GM18508 (cell line): ENCODE results near the gene SLC30A5.
"Not testable (repeated sequence)": the region's sequence is repeated elsewhere in the genome, so short reads cannot be mapped to it uniquely, and the experiment has no call there.

Experiments used
- ATAC-seq: cut with Tn5 transposase; IDR thresholded peaks from one replicate; pipeline ENCODE4 v1.9.1; 2021; ENCODE audit warnings: moderate number of reproducible peaks; ENCODE audit not compliant: insufficient read depth, unreplicated experiment

SLC30A5 gene

DNA sequence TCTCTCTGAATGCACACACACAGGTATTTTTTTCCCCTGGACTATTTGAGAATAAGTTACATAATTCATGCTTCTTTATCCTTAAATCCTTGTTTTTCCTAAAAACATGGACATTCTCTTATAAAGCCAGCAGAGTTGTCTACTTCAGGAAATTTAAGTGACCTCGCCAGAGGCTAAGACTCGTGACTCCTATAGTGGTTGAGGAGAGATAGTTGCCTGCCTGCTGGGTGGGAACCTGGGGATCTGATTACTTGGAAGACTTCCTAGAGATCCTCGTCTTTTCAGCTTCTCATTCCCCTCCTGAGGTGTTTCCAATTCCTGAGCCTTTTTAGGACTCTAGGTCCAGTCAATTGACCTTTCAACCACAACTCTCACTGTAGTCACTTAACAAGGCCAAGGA, 5.5 kb downstream of the SLC30A5 start:
- no peak for ATAC-seq

DNA sequence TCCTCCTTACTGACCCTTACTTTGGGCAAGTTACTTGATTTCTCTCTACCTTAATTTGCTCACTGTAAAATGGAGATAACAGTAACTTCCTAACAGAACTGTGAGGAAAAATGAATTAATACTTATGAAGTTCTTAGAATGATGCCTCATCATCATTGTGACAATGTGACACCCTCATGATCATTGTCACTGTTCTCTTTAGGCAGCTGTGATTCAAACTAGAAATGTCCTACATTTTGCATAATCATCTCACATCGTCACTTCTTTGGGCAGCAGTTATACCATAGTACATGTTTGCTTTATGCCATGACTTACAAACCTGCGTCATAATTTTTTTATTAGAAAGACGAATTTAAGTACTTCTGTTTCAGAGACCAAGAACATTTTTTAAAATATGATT, 9.7 kb downstream of the SLC30A5 start:
- ATAC-seq, result no peak

DNA sequence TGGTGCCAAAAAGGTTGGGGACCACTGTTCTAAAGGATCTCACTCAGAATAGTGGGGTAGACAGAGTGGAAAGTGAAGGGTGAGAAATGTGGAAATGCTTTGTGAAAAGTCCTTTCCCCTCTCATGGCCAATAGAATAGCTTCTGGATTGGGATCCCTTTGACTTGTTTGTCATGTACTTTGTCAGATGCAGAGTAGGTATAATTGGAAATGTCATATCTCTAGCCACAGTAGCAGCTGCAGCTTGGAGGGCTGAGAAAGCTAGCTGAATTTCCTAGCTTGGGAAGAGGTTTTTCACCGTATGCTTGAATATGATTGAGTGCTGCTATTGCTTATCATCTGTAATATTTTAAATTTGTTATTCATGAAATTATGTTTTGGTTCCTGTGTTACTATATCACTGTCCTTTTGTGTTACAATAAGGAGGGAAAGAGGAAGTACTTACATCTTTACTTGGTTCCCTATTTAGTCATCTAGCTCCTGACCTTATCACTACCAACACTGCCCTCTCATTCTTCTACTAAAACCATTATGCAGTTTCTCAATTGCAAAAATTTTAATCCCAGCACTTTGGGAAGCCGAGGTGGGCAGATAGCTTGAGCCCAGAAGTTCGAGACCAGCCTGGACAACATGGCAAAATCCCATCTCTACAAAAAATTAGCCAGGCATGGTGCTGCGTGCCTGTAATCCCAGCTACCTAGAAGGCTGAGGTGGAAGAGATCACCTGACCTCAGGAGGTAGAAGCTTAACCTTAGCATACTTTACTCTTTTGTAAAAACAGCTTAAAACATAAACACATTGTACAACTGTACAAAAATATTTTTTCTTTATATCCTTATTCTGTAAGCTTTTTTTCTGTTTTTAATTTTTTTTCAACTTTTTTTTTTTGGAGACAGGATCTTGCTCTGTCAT, 12.4 kb downstream of the SLC30A5 start:
- no peak for ATAC-seq

DNA sequence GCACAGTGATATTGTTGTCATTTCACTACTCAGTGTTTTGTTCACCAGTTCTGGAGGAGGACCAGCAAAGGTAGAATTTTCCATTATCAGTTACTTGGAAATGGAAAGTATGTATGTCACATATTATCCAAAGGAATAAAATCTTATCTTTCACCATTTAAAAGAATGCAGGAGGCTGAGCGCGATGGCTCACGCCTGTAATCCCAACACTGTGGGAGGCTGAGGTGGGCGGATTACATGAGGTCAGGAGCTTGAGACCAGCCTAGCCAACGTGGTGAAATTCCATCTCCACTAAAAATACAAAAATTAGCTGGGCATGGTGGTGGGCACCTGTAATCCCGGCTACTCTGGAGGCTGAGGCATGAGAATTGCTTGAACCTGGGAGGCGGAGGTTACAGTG, 14.6 kb downstream of the SLC30A5 start:
- ATAC-seq, result not testable (repeated sequence)

GRCh38 chr5:69113851-69114250, 20.0 kb downstream of the SLC30A5 start:
- no peak for ATAC-seq

DNA sequence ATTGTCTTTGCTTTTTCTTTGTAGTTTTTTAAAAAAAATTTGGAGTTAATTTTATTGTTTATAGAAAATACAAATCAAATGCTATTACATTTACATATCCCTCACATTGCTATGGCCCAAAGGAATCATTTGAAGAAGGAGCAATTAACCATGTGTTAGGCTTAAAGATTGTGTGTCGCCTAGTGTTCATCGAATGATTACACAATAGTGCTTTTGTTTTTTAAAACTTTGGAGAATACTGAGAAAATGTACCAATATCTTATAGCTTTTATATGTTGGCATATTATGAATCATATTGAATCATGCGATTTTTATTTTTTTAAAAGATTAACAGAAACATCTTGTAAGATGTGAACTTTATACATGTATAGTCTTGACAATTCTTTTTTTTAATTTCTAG, 21.7 kb downstream of the SLC30A5 start:
- no peak for ATAC-seq

DNA sequence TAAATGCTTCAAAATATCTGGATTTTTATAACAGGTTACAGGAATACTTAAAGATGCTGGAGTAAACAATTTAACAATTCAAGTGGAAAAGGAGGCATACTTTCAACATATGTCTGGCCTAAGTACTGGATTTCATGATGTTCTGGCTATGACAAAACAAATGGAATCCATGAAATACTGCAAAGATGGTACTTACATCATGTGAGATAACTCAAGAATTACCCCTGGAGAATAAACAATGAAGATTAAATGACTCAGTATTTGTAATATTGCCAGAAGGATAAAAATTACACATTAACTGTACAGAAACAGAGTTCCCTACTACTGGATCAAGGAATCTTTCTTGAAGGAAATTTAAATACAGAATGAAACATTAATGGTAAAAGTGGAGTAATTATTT, 35.6 kb downstream of the SLC30A5 start:
- ATAC-seq, result no peak

DNA sequence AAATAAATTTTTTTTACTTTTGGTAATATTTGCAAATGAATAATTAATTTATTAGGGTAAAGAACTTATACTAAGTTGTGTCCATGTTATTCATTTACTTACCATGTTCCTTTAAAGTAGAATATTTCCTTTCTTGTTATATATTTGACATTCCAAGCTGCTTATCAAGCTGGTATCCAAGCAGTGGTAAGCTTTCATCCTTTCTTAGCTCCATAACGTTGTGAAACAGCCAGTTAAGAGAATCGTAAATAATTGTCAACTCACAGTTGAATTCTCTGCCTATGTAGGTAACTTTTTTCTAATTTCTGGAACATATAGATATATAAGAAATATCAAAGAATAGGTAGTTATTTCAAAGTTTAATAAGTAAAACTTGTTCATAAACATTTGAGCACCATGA, 36.4 kb downstream of the SLC30A5 start:
- no peak for ATAC-seq

- no peak for ATAC-seq
Observed at GRCh38 chr5:69131304-69131703, 37.5 kb downstream of the SLC30A5 start.

DNA sequence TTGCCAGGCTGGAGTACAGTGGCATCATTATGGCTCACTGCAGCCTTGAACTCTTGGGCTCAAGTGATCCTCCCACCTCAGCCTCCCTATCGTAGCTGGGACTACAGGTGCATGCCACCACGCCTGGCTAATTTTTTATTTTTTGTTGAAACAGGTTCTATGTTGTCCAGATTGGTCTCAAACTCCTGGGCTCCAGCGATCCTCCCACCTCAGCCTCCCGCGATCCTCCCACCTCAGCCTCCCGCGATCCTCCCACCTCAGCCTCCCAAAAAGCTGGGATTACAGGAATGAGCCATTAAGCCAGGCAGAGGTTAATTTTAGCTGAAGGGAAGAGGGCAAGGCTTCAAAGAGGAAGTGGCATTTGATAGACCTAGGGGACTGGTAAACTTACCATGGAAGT, 40.3 kb downstream of the SLC30A5 start:
- ATAC-seq, result no peak

GRCh38 chr5:69136293-69136692, 42.5 kb downstream of the SLC30A5 start:
- ATAC-seq, result peak; percentile 76

DNA sequence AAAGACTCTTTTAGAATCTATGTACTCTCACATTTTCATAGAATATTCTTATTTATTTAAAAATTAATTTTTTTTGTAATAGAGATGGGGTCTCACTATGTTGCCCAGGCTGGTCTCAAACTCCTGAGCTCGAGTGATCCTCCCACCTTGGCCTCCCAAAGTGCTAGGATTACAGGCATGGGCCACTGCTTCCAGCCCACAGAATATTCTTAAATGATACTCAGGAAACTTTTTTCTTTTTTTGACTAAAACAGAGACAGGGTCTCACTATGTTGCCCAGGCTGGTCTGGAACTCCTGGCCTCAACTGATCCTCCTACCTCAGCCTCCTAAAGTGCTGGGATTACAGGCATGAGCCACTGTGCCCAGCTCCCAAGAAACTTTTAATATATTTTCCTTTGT, 43.4 kb downstream of the SLC30A5 start:
- ATAC-seq, result not testable (repeated sequence)

DNA sequence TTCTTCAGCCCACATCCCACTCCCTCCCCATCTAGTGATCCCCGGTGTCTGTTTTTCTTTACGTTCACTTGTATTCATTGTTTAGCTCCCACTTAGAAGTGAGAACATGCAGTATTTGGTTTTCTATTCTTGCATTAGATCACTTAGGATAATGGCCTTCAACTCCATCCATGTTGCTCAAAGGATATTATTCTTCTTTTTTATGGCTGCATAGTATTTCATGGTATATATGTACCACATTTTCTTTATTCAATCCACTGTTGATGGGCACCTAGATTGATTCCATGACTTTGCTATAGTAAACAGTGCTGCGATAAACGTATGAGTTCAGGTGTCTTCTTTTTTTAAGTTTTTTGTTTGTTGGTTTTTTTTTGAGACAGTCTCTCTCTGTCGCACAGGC, 44.0 kb downstream of the SLC30A5 start:
- no peak for ATAC-seq

GRCh38 chr5:69138766-69139165, 45.0 kb downstream of the SLC30A5 start:
- ATAC-seq, result no peak

- ATAC-seq, result not testable (repeated sequence)
Observed at GRCh38 chr5:69140239-69140638, 46.4 kb downstream of the SLC30A5 start.

GRCh38 chr5:69140827-69141226, 47.0 kb downstream of the SLC30A5 start:
- no peak for ATAC-seq

DNA sequence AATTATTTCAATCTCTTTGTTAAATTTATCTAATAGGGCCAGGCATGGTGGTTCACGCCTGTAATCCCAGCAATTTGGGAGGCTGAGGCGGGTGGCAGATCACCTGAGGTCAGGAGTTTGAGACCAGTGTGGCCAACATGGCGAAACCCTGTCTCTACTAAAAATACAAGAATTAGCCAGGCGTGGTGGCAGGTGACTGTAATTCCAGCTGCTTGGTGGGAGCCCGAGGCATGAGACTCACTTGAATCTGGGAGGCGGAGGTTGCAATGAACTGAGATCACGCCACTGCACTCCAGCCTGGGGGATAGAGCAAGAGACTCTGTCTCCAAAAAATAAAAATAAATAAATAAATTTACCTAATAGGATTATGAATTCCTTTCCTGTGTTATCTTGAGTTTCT, 54.8 kb downstream of the SLC30A5 start:
- ATAC-seq, result not testable (repeated sequence)

GRCh38 chr5:69148981-69149675, 55.3 kb downstream of the SLC30A5 start:
- no peak for ATAC-seq

GRCh38 chr5:69149676-69150010, 55.8 kb downstream of the SLC30A5 start:
- ATAC-seq, result no peak

GRCh38 chr5:69152731-69153130, 58.9 kb downstream of the SLC30A5 start:
- ATAC-seq, result no peak

DNA sequence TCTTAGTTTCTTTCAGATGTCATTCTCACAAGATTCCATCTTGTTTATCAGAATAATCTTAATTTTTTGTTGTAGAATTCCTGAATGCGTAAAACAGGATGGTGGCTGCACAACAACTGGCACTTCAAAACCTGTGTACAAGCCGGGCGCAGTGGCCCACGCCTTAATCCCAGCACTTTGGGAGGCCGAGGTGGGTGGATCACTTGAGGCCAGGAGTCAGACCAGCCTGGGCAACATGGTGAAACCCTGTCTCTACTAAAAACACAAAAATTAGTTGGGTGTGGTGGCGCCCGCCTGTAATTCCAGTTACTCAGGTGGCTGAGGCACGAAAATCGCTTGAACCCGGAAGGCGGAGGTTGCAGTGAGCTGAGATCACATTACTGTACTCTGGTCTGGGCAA, 62.6 kb downstream of the SLC30A5 start:
- no peak for ATAC-seq

DNA sequence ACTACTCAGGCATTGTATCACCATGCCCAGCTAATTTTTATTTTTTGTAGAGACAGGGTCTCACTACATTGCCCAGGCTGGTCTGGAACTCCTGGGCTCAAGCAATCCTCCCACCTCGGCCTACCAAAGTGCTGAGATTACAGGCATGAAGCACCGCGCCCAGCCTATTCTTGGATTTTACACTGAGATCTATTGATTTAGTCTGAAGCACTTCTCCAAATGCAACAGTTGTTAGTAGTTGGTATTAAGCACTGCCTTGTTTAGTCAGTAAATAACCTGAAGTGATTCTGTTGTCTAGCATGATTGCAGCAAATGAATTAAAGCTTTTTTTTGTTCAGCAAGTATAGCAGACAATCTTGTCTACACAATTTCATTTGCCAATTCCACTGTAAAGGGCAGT, 64.2 kb downstream of the SLC30A5 start:
- ATAC-seq, result no peak
